PC-9 (cell line): ENCODE results near the gene RELCH.

Experiments
- CTCF ChIP-seq: fragments of 200-600 bp; sonication (generic); conservative IDR thresholded peaks from 2 replicates; pipeline ENCODE4 v1.6.1; 2017; ENCODE audit warnings: mixed run types, antibody characterized with exemption, mild to moderate bottlenecking, moderate library complexity
- EZH2 ChIP-seq: fragments of 200-600 bp; sonication (generic); IDR thresholded peaks from 2 replicates; pipeline ENCODE4 v1.8.0; 2017; ENCODE audit warnings: antibody characterized with exemption, low read depth

- TF ChIP-seq CTCF (no peak), EZH2 (no peak)
Measured at GRCh38 chr18:62329691-62330454, 142.8 kb downstream of the RELCH start.
